WI38 (cell line): ENCODE measurements around the gene PPP1R10.

Experiments
- H3K4me3 ChIP-seq: 2 replicates; pipeline ENCODE4 v1.5.1; 2011; ENCODE audit warnings: low read depth, mild to moderate bottlenecking, control low read depth, low read length
- TF ChIP-seq, protein P1 (sequence below): IDR thresholded peaks from 2 replicates; pipeline ENCODE4 v1.5.1; 2012; ENCODE audit warnings: low read depth, mild to moderate bottlenecking, control low read depth, low read length

The PPP1R10 gene

GRCh38 chr6:30613251-30614043, 3.6 kb downstream of the PPP1R10 start:
- TF ChIP-seq, protein P1, sequence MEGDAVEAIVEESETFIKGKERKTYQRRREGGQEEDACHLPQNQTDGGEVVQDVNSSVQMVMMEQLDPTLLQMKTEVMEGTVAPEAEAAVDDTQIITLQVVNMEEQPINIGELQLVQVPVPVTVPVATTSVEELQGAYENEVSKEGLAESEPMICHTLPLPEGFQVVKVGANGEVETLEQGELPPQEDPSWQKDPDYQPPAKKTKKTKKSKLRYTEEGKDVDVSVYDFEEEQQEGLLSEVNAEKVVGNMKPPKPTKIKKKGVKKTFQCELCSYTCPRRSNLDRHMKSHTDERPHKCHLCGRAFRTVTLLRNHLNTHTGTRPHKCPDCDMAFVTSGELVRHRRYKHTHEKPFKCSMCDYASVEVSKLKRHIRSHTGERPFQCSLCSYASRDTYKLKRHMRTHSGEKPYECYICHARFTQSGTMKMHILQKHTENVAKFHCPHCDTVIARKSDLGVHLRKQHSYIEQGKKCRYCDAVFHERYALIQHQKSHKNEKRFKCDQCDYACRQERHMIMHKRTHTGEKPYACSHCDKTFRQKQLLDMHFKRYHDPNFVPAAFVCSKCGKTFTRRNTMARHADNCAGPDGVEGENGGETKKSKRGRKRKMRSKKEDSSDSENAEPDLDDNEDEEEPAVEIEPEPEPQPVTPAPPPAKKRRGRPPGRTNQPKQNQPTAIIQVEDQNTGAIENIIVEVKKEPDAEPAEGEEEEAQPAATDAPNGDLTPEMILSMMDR, result no peak
- no peak overlapping the region for H3K4me3 ChIP-seq

DNA sequence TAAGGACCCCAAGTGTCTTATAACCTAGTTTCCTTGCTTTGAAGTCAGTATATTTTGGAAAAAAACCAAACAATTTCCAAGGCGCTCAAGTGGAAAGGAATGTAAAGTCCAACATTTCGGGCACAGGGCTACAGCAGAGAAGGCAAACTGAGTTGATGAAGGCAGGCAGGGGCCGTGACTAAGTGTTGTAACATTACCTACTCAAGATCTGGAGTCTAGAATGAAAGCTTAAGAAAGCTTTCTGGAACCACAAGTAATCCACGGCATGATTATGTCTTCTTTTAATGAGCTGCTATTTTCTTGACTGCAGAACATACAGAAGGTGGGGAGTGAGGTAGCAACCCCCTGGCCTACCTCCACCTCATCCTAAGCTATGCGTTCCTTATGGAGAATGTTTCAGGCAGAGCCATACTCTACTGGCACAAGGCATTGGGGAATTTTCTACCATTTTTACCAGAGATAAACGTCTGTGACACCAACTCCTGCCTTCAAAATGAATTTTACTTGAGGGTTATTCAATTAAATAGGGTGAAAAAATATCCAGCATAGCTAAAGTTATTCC, 4.3 kb downstream of the PPP1R10 start:
- TF ChIP-seq, protein P1, result no peak
- H3K4me3 ChIP-seq, result no peak overlapping the region

DNA sequence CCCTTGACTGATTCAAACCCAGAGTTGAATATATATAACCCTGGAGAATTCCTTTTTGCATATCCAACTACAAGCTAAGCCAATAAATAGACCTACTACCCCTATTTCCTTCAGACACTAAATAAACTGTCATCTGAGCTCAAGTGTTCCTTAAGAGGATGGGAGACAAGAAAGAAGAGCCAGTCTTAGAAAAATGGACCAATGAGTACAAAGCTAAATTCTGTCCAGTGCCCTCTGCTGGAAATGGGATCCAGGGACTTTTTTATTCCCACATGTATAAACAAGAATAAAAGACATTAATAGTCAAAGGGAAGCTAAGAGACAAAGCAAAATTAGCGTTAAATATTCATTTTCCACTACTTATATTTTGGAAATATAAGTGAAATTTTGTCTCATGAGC, 4.8 kb downstream of the PPP1R10 start:
- H3K4me3 ChIP-seq, result no peak overlapping the region
- TF ChIP-seq, protein P1, result 0 out of 2 replicates have a peak, but pooled peaks have one; percentile 9

DNA sequence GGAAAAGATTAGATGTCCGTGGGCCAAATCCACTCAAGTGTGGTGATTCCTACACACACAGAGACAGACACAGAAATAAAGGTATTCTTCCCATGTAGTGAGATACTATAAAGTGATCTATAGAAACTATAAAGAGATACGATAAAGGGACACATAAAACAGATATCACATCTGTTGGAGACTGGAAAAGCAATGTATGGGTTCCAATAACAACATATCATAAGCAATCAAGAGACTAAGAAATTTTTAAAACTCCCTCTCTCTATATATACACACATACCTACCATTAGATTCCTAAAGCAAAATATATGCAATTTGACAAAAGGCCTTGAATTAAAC, 5.2 kb downstream of the PPP1R10 start:
- TF ChIP-seq, protein P1, result no peak
- no peak overlapping the region for H3K4me3 ChIP-seq

DNA sequence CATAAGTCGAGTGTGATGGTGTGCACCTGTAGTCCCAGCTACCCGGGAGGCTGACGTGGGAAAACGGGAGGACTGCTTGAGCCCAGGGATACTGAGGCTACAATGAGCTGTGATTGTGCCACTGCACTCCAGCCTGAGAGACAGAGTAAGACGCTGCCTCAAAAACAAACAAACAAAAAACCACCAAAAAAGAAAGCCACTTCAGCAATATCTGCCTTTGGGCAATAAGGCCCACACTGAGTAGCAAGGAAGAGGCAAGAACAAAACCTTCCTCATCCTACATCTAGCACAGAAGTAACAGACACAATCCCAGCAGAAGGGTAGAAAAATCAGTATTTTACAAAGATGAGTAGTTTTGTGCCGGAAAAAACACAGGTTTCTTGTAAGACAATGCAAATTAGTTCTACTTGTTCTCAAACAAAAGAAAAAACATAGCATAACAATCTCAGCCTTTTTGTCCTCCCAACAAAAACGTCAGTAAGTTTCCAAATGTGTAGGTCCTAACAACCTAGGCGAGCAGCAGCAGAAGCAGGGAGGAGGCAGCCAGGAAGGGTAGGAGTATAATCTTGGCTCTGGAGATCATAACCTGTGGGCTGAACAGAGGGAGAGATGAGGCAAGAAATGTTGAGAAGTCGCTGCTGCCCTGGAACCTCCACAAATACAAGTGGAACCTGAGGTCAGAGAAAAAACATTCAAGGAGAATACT, 5.7 kb downstream of the PPP1R10 start:
- TF ChIP-seq, protein P1, result no peak
- H3K4me3 ChIP-seq, result no peak overlapping the region

DNA sequence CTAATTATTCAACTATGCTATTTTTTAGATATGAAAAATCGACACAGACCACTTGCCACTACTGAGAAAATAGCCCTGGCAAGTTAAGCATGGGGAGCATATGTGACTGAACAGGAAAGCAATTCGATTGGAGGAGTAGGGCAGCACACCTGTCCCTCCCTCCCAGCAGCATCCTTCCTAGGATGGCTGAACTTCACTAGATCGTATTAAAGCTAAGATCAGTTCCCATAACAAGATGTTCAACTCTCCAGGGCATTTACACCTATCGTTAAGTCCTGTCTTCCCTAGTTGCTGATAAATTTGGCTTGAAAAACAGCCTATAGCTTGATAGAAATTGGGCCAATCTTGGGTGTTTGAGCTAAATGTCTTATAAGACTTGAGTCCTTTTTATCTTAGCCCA, 7.0 kb downstream of the PPP1R10 start:
- TF ChIP-seq, protein P1, result no peak
- H3K4me3 ChIP-seq, result no peak overlapping the region

DNA sequence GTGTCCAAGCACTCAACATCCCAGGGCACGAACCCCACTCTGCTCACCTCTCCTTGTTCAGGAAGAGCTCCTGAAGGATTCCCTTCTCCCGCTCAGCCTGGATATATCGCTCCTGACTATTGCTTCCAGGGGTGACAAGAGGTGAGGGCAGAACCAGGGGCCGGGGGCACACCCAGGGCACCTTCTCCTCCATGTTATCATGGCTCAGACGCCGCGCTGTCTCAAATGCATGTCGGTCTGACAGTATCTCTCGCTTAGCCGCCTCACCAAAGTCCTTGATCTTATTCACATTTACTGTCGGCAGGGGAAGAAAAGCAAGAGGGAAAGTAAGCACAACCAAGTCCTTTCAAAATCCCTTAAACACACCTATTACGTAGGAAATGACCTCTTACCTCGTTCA, 13.1 kb downstream of the PPP1R10 start:
- TF ChIP-seq, protein P1, result no peak
- no peak overlapping the region for H3K4me3 ChIP-seq
